Measurements from ENCODE around the gene JARID2.

Gene JARID2

DNA sequence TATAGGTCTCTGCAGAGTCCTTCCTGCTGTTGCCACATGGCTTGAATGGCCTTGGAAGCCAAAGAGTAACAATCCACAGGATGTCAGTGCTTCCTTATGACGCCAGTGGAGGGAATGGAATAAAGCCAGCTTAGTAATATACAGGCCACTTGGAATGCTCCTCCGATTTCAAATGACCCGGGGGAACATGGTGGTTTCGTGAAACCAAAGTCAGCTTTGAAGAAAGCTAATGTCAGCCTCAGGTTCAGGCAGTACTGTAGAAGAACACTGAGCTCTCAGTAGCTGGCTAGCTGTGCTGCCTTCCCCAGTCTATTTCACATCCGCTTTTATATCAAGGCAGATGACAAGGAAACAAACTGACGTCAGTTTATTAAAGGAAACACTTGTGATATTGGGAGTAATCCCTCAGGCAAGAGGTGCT, 227.9 kb downstream of the JARID2 start:
- Histone ChIP-seq H3K4ac (ENCODE audit: low read depth in 1 of 2, low read length in 2 of 2) (no peak overlapping the region), H3K9me3 (ENCODE audit: control insufficient read depth, low read length) (no peaks in the 10 kb centered on the region), H4K8ac (ENCODE audit: low read length) (no peak overlapping the region), H2BK120ac (ENCODE audit: low read depth, low read length) (no peak overlapping the region), H3K4me1 (ENCODE audit: control insufficient read depth, insufficient read depth, low read depth, low read length) (peaks cover 1% of the 10 kb centered on the region), H3K23ac (ENCODE audit: low read length in 2 of 2) (no peak overlapping the region), H2AK5ac (ENCODE audit: low read length, severe bottlenecking) (no peak overlapping the region), H3K18ac (ENCODE audit: low read depth in 1 of 2, low read length in 2 of 2) (peak overlapping the region in 1 of 2 experiments; percentile 47), H3K36me3 (ENCODE audit: control insufficient read depth in 1 of 2, insufficient read depth in 2 of 2, low read depth in 1 of 2, low read length in 2 of 2) (peaks cover 6 to 50% of the 10 kb centered on the region in 2 experiments), H2BK12ac (ENCODE audit: low read length in 2 of 2) (no peak overlapping the region), H3K14ac (ENCODE audit: low read length in 2 of 2) (no peak overlapping the region), H2BK5ac (ENCODE audit: low read depth, low read length, poor library complexity, severe bottlenecking) (no peak overlapping the region), H3K4me2 (ENCODE audit: low read length, poor library complexity, severe bottlenecking) (no peak overlapping the region), H2BK15ac (ENCODE audit: low read depth, poor library complexity, severe bottlenecking) (no peak overlapping the region), H3K4me3 (ENCODE audit: insufficient read depth in 1 of 2, low read depth in 1 of 2, low read length in 2 of 2) (no peak overlapping the region), H3K79me1 (replicated peaks; ENCODE audit: low read length, poor library complexity, severe bottlenecking) (peaks cover 29% of the 10 kb centered on the region), H4K91ac (ENCODE audit: low read length) (no peak overlapping the region), H3K27ac (ENCODE audit: low read length, poor library complexity, severe bottlenecking) (no peak overlapping the region), H2AFZ (ENCODE audit: low read depth, low read length) (no peak overlapping the region), H3K9ac (ENCODE audit: low read length) (peak overlapping the region; percentile 52), H3K27me3 (ENCODE audit: control insufficient read depth in 1 of 2, insufficient read depth in 1 of 2, low read length in 2 of 2) (no peaks in the 10 kb centered on the region)
- 92% methylated on average over 4 of the region's 6 CpGs for WGBS
- no peak for DNase-seq

DNA sequence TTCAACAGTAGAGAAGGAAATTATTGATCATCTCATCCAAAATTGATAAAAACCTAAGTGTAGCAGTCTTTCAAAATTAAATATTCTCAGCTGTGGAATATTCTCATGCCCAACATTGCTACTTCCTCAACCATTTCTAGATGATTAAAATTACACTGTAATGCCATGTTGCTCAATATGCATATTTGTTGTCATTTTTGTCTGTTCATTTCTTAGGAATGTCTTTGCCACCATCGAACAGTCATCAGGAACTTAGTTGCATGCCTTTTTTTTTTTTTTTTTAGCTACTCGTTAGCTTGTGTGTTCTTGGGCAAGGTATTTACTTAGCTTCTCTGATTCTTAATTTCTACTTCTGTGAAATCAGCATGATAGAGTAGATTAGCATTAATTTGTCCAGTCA, 228.3 kb downstream of the JARID2 start:
- Histone ChIP-seq H3K27me3 (ENCODE audit: control insufficient read depth in 1 of 2, insufficient read depth in 1 of 2, low read length in 2 of 2) (no peaks in the 10 kb centered on the region), H2AK5ac (ENCODE audit: low read length, severe bottlenecking) (no peak overlapping the region), H4K8ac (ENCODE audit: low read length) (no peak overlapping the region), H3K4ac (ENCODE audit: low read depth in 1 of 2, low read length in 2 of 2) (no peak overlapping the region), H3K4me1 (ENCODE audit: control insufficient read depth, insufficient read depth, low read depth, low read length) (peaks cover 1% of the 10 kb centered on the region), H3K23ac (ENCODE audit: low read length in 2 of 2) (no peak overlapping the region), H3K9me3 (ENCODE audit: control insufficient read depth, low read length) (no peaks in the 10 kb centered on the region), H2AFZ (ENCODE audit: low read depth, low read length) (no peak overlapping the region), H4K91ac (ENCODE audit: low read length) (no peak overlapping the region), H2BK120ac (ENCODE audit: low read depth, low read length) (no peak overlapping the region), H3K18ac (ENCODE audit: low read depth in 1 of 2, low read length in 2 of 2) (no peak overlapping the region), H3K4me3 (ENCODE audit: insufficient read depth in 1 of 2, low read depth in 1 of 2, low read length in 2 of 2) (no peak overlapping the region), H3K9ac (ENCODE audit: low read length) (peak overlapping the region; percentile 52), H2BK12ac (ENCODE audit: low read length in 2 of 2) (no peak overlapping the region), H3K79me1 (replicated peaks; ENCODE audit: low read length, poor library complexity, severe bottlenecking) (peaks cover 29% of the 10 kb centered on the region), H3K36me3 (ENCODE audit: control insufficient read depth in 1 of 2, insufficient read depth in 2 of 2, low read depth in 1 of 2, low read length in 2 of 2) (peaks cover 6 to 47% of the 10 kb centered on the region in 2 experiments), H2BK5ac (ENCODE audit: low read depth, low read length, poor library complexity, severe bottlenecking) (no peak overlapping the region), H3K4me2 (ENCODE audit: low read length, poor library complexity, severe bottlenecking) (no peak overlapping the region), H3K14ac (ENCODE audit: low read length in 2 of 2) (no peak overlapping the region), H2BK15ac (ENCODE audit: low read depth, poor library complexity, severe bottlenecking) (no peak overlapping the region), H3K27ac (ENCODE audit: low read length, poor library complexity, severe bottlenecking) (no peak overlapping the region)
- WGBS = 80% methylated on average over 1 of the region's 2 CpGs
- DNase-seq = peak; percentile 33

DNA sequence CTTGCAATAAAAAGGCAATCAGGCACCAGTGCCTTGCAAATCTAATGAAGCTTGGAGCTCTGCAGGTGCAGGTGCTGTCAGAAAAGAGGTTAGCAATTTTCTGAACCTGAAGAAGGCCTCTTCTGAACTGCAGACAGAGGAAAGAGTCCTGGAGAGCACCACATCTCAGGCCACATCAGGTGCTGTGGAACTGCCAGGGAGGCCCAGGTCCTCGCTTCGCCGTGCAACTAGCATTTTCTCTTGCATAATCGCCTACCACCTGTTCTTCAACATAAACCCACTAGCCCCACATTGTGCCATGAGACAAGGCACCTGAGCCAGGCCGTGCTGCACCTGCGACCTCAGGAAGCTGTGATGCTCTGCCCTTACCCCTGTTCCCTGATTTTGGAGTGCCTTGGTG, 229.4 kb downstream of the JARID2 start:
- Histone ChIP-seq H3K9me3 (ENCODE audit: control insufficient read depth, low read length) (no peaks in the 10 kb centered on the region), H3K36me3 (ENCODE audit: control insufficient read depth in 1 of 2, insufficient read depth in 2 of 2, low read depth in 1 of 2, low read length in 2 of 2) (peaks cover 4 to 39% of the 10 kb centered on the region in 2 experiments), H2BK15ac (ENCODE audit: low read depth, poor library complexity, severe bottlenecking) (no peak overlapping the region), H3K4ac (ENCODE audit: low read depth in 1 of 2, low read length in 2 of 2) (peak overlapping the region in 1 of 2 experiments; percentile 10), H4K91ac (ENCODE audit: low read length) (no peak overlapping the region), H2AFZ (ENCODE audit: low read depth, low read length) (no peak overlapping the region), H3K4me1 (ENCODE audit: control insufficient read depth, insufficient read depth, low read depth, low read length) (peaks cover 3% of the 10 kb centered on the region), H3K79me1 (replicated peaks; ENCODE audit: low read length, poor library complexity, severe bottlenecking) (peaks cover 32% of the 10 kb centered on the region), H3K4me2 (ENCODE audit: low read length, poor library complexity, severe bottlenecking) (no peak overlapping the region), H3K9ac (ENCODE audit: low read length) (no peak overlapping the region), H3K23ac (ENCODE audit: low read length in 2 of 2) (no peak overlapping the region), H3K27me3 (ENCODE audit: control insufficient read depth in 1 of 2, insufficient read depth in 1 of 2, low read length in 2 of 2) (no peaks in the 10 kb centered on the region), H3K14ac (ENCODE audit: low read length in 2 of 2) (peak overlapping the region in 1 of 2 experiments; percentile 48), H3K4me3 (ENCODE audit: insufficient read depth in 1 of 2, low read depth in 1 of 2, low read length in 2 of 2) (no peak overlapping the region), H2BK120ac (ENCODE audit: low read depth, low read length) (no peak overlapping the region), H2BK5ac (ENCODE audit: low read depth, low read length, poor library complexity, severe bottlenecking) (no peak overlapping the region), H3K27ac (ENCODE audit: low read length, poor library complexity, severe bottlenecking) (no peak overlapping the region), H2BK12ac (ENCODE audit: low read length in 2 of 2) (peak overlapping the region in 1 of 2 experiments; percentile 55), H4K8ac (ENCODE audit: low read length) (no peak overlapping the region), H2AK5ac (ENCODE audit: low read length, severe bottlenecking) (no peak overlapping the region), H3K18ac (ENCODE audit: low read depth in 1 of 2, low read length in 2 of 2) (peak overlapping the region in 1 of 2 experiments; percentile 19)
- 98% methylated on average over 6 of the region's 6 CpGs for WGBS
- DNase-seq = no peak

DNA sequence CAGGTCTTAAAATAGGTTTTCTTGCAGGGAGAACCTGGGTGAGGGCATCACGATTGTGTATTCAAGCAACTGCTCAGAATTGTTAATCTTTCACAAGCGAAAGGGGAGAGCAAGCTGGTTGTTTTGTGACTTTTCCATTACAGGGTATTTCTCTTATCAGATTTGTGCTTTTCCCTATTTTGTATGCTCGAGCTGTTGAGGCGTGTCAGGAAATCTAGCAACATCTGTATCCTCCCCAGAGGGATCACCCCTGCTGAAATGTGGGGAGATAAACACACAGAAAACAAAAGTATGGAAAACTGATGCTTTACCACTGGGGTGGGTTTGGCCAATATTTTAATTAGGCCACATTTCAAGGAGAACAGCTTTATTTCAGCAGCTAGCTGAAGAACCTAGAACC, 230.0 kb downstream of the JARID2 start:
- H3K9ac ChIP-seq (ENCODE audit: low read length) = no peak overlapping the region
- H3K4me2 ChIP-seq (ENCODE audit: low read length, poor library complexity, severe bottlenecking) = no peak overlapping the region
- no peak overlapping the region for H3K14ac ChIP-seq (ENCODE audit: low read length in 2 of 2)
- no peak overlapping the region for H3K23ac ChIP-seq (ENCODE audit: low read length in 2 of 2)
- no peak overlapping the region for H4K8ac ChIP-seq (ENCODE audit: low read length)
- H3K4ac ChIP-seq (ENCODE audit: low read depth in 1 of 2, low read length in 2 of 2) = no peak overlapping the region
- no peak overlapping the region for H2AK5ac ChIP-seq (ENCODE audit: low read length, severe bottlenecking)
- WGBS = 100% methylated on average over 4 of the region's 4 CpGs
- peaks cover 3% of the 10 kb centered on the region for H3K4me1 ChIP-seq (ENCODE audit: control insufficient read depth, insufficient read depth, low read depth, low read length)
- H2AFZ ChIP-seq (ENCODE audit: low read depth, low read length) = no peak overlapping the region
- peaks cover 32% of the 10 kb centered on the region for H3K79me1 ChIP-seq (replicated peaks; ENCODE audit: low read length, poor library complexity, severe bottlenecking)
- H4K91ac ChIP-seq (ENCODE audit: low read length) = no peak overlapping the region
- H3K27me3 ChIP-seq (ENCODE audit: control insufficient read depth in 1 of 2, insufficient read depth in 1 of 2, low read length in 2 of 2) = no peaks in the 10 kb centered on the region
- no peak overlapping the region for H2BK15ac ChIP-seq (ENCODE audit: low read depth, poor library complexity, severe bottlenecking)
- DNase-seq = no peak
- H2BK12ac ChIP-seq (ENCODE audit: low read length in 2 of 2) = no peak overlapping the region
- H2BK5ac ChIP-seq (ENCODE audit: low read depth, low read length, poor library complexity, severe bottlenecking) = no peak overlapping the region
- H3K9me3 ChIP-seq (ENCODE audit: control insufficient read depth, low read length) = no peaks in the 10 kb centered on the region
- no peak overlapping the region for H3K27ac ChIP-seq (ENCODE audit: low read length, poor library complexity, severe bottlenecking)
- H2BK120ac ChIP-seq (ENCODE audit: low read depth, low read length) = no peak overlapping the region
- no peak overlapping the region for H3K18ac ChIP-seq (ENCODE audit: low read depth in 1 of 2, low read length in 2 of 2)
- H3K4me3 ChIP-seq (ENCODE audit: insufficient read depth in 1 of 2, low read depth in 1 of 2, low read length in 2 of 2) = no peak overlapping the region
- H3K36me3 ChIP-seq (ENCODE audit: control insufficient read depth in 1 of 2, insufficient read depth in 2 of 2, low read depth in 1 of 2, low read length in 2 of 2) = peaks cover 4 to 33% of the 10 kb centered on the region in 2 experiments

Measured in mesenchymal stem cell (in vitro differentiated cells and primary cell).